ENCODE results near the gene ZNF609. TPM values are rescaled to one million over a fixed set of nuclear protein-coding genes. Genes with fewer than 3 reads are reported as not detected.
A peak's percentile ranks its signal among the peaks of the same experiment; 100 is the strongest.

The ZNF609 gene
- total RNA-seq, 2 donors from 2014 or later: 52.3 to 54.8 TPM

DNA sequence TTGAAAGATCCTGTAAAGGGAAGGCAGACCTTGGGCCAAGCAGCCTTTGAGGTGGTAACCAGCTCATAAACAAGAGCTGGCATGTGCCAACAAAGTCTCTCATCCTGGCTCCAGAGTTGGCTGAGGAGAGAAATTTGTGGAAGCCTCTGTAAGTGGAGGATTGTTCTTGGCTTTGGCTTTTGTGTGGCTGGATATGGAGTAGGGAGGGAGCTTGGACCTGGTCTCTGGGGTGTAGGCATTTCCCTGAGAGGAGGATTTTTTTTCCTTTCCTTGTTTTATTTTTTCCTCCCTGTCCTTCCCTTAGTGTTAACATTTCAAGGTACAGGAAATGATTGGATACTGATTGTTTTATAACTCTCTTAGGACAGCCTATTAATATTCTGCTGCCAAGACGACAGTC, 60.8 kb downstream of the ZNF609 start:
- peak overlapping the region; percentile 56 for H3K4me3 ChIP-seq (ENCODE audit: low read length)
- peak overlapping the region; percentile 67 for H3K27ac ChIP-seq (ENCODE audit: low read depth, low read length)

GRCh38 chr15:64521726-64522164, 61.4 kb downstream of the ZNF609 start:
- Histone ChIP-seq H3K36me3 (ENCODE audit: control insufficient read depth, insufficient read depth, low read length) (peaks cover 13% of the 10 kb centered on the region), H3K9ac (ENCODE audit: extremely low read depth, low read length, poor library complexity, severe bottlenecking) (no peak overlapping the region), H3K27me3 (ENCODE audit: control insufficient read depth, insufficient read depth, low read length, poor library complexity, severe bottlenecking) (no peaks in the 10 kb centered on the region), H3K27ac (ENCODE audit: low read depth, low read length) (peak overlapping the region; percentile 67), H3K4me1 (ENCODE audit: control insufficient read depth, insufficient read depth, low read length) (peaks cover 14% of the 10 kb centered on the region), H3K4me3 (ENCODE audit: low read length) (peak overlapping the region; percentile 56), H3K9me3 (ENCODE audit: control insufficient read depth, low read length) (no peaks in the 10 kb centered on the region)
- Mint-ChIP-seq H3K4me3 (peak overlapping the region; percentile 1), H3K27ac (no peak overlapping the region), H3K4me1 (peaks cover 40% of the 10 kb centered on the region), H3K27me3 (ENCODE audit: insufficient read depth) (no peaks in the 10 kb centered on the region), H3K9me3 (no peaks in the 10 kb centered on the region), H3K36me3 (ENCODE audit: low read depth) (peaks cover 12% of the 10 kb centered on the region)
- peak; percentile 70 for DNase-seq
- 20 to 36% methylated on average over 3 of the region's 3 CpGs for WGBS, 2 experiments (ENCODE audit: insufficient coverage in 1 of 2, insufficient read length in 1 of 2)
- no peak for TF ChIP-seq CTCF (conservative IDR thresholded peaks at IDR 0.05)

More for the DNA sequence above, 60.8 kb downstream of the ZNF609 start:
- H3K27me3 Mint-ChIP-seq (ENCODE audit: insufficient read depth): no peaks in the 10 kb centered on the region
- no peak overlapping the region for H3K27ac Mint-ChIP-seq
- peaks cover 14% of the 10 kb centered on the region for H3K36me3 ChIP-seq (ENCODE audit: control insufficient read depth, insufficient read depth, low read length)
- no peak overlapping the region for H3K9ac ChIP-seq (ENCODE audit: extremely low read depth, low read length, poor library complexity, severe bottlenecking)
- peaks cover 38% of the 10 kb centered on the region for H3K4me1 Mint-ChIP-seq
- H3K27me3 ChIP-seq (ENCODE audit: control insufficient read depth, insufficient read depth, low read length, poor library complexity, severe bottlenecking): no peaks in the 10 kb centered on the region
- no peak for DNase-seq
- peaks cover 13% of the 10 kb centered on the region for H3K36me3 Mint-ChIP-seq (ENCODE audit: low read depth)
- 86 to 92% methylated on average over 1 of the region's 1 CpG for WGBS, 2 experiments (ENCODE audit: insufficient coverage in 1 of 2, insufficient read length in 1 of 2)
- no peaks in the 10 kb centered on the region for H3K9me3 Mint-ChIP-seq
- no peak for TF ChIP-seq CTCF (conservative IDR thresholded peaks at IDR 0.05)
- H3K4me3 Mint-ChIP-seq: no peak overlapping the region
- H3K9me3 ChIP-seq (ENCODE audit: control insufficient read depth, low read length): no peaks in the 10 kb centered on the region
- peaks cover 14% of the 10 kb centered on the region for H3K4me1 ChIP-seq (ENCODE audit: control insufficient read depth, insufficient read depth, low read length)

DNA sequence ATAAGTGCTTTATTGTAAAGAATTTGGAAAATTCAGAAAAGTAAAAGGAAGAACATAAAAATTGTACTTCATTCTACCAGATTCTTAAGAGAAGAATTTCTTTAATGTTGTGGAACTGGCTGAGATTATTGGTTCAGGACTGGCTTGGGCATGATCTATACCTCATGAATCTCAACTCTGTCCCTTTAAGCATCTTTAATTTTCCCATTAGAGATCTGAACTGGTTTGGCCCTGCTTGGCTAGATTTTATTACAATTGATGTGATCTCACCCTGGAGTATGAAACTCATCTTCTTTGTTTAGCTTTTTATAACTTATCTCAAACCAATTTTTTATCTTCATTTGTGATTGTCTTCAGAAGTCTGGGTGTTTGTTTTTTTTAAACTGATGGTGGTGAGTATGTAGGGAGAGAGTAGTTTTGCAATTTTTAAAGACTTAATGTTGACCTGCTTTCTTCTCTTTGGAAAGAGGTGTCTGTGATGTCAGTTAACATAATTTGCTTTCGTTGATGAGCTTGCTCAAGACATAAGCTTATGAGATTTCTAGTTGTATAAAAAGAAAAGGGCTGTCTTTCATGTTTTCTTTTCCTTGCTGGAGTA, 61.9 kb downstream of the ZNF609 start:
- H3K4me3 ChIP-seq (ENCODE audit: low read length): peak overlapping the region; percentile 2
- H3K27ac Mint-ChIP-seq: no peak overlapping the region
- H3K27ac ChIP-seq (ENCODE audit: low read depth, low read length): no peak overlapping the region
- no peaks in the 10 kb centered on the region for H3K9me3 Mint-ChIP-seq
- peak overlapping the region; percentile 1 for H3K4me3 Mint-ChIP-seq
- no peaks in the 10 kb centered on the region for H3K9me3 ChIP-seq (ENCODE audit: control insufficient read depth, low read length)
- peaks cover 45% of the 10 kb centered on the region for H3K4me1 Mint-ChIP-seq
- no peaks in the 10 kb centered on the region for H3K27me3 ChIP-seq (ENCODE audit: control insufficient read depth, insufficient read depth, low read length, poor library complexity, severe bottlenecking)
- 79% methylated on average over 1 of the region's 1 CpG; no CpG with 5 or more reads in 1 of the 2 experiments for WGBS, 2 experiments (ENCODE audit: insufficient coverage in 1 of 2, insufficient read length in 1 of 2)
- peaks cover 8% of the 10 kb centered on the region for H3K36me3 ChIP-seq (ENCODE audit: control insufficient read depth, insufficient read depth, low read length)
- H3K27me3 Mint-ChIP-seq (ENCODE audit: insufficient read depth): no peaks in the 10 kb centered on the region
- peaks cover 7% of the 10 kb centered on the region for H3K36me3 Mint-ChIP-seq (ENCODE audit: low read depth)
- peaks cover 14% of the 10 kb centered on the region for H3K4me1 ChIP-seq (ENCODE audit: control insufficient read depth, insufficient read depth, low read length)
- H3K9ac ChIP-seq (ENCODE audit: extremely low read depth, low read length, poor library complexity, severe bottlenecking): no peak overlapping the region
- DNase-seq: no peak
- no peak for TF ChIP-seq CTCF (conservative IDR thresholded peaks at IDR 0.05)
